ENCODE data around the gene PADI2. TPM values are rescaled to one million over a fixed set of nuclear protein-coding genes. Genes with fewer than 3 reads are reported as not detected.

PADI2 gene
- total RNA-seq, 1 experiment from 2014 or later = 3.0 TPM

- Histone ChIP-seq H2AK5ac (ENCODE audit: insufficient read length, low read length) (no peak overlapping the region), H4K20me1 (ENCODE audit: control insufficient read depth, insufficient read depth, insufficient read length) (no peaks in the 10 kb centered on the region), H4K5ac (ENCODE audit: insufficient read length, low read depth, low read length) (no peak overlapping the region), H2AFZ (ENCODE audit: low read length) (no peak overlapping the region), H3K4me2 (ENCODE audit: insufficient read depth, insufficient read length, low read length) (no peak overlapping the region), H3K14ac (ENCODE audit: insufficient read depth, low read length) (no peak overlapping the region), H3K79me1 (ENCODE audit: insufficient read depth, low read depth, low read length, poor library complexity, severe bottlenecking) (no peaks in the 10 kb centered on the region), H2BK12ac (ENCODE audit: insufficient read length, low read depth, low read length) (no peak overlapping the region), H2BK20ac (ENCODE audit: low read depth, low read length, poor library complexity, severe bottlenecking) (no peak overlapping the region), H3K23me2 (ENCODE audit: insufficient read length, low read depth, low read length, poor library complexity, severe bottlenecking) (no peaks in the 10 kb centered on the region), H3K4me1 (ENCODE audit: insufficient read depth, low read length) (peaks cover 4% of the 10 kb centered on the region; the same call in 1 of the 2 replicates), H3K27ac (ENCODE audit: insufficient read length, low read depth, low read length) (no peak overlapping the region), H3K9ac (ENCODE audit: extremely low read depth, insufficient read length, low read length) (no peak overlapping the region), H4K91ac (ENCODE audit: insufficient read length, low read depth, low read length) (no peak overlapping the region), H3K27me3 (ENCODE audit: insufficient read depth, low read length) (no peaks in the 10 kb centered on the region), H3K4ac (ENCODE audit: low read depth, low read length) (no peak overlapping the region), H3K79me2 (ENCODE audit: insufficient read depth, low read length) (no peaks in the 10 kb centered on the region), H2BK15ac (ENCODE audit: low read depth, low read length) (no peak overlapping the region), H3K18ac (ENCODE audit: insufficient read length, low read depth, low read length) (no peak overlapping the region), H3K23ac (ENCODE audit: insufficient read length, low read depth, low read length) (no peak overlapping the region), H3K9me3 (ENCODE audit: control insufficient read depth, low read depth, low read length) (no peaks in the 10 kb centered on the region), H3K56ac (ENCODE audit: insufficient read length, low read depth, low read length) (no peak overlapping the region), H2BK5ac (ENCODE audit: insufficient read length, low read length) (no peak overlapping the region), H3T11ph (ENCODE audit: low read length) (no peak overlapping the region), H2BK120ac (ENCODE audit: low read depth, low read length, poor library complexity, severe bottlenecking) (no peak overlapping the region), H4K8ac (replicated peaks; ENCODE audit: insufficient read length, low read depth, low read length) (no peak overlapping the region)
- Mint-ChIP-seq H3K4me1 (peaks cover 11 to 17% of the 10 kb centered on the region in 2 experiments), H3K9me3 (no peaks in the 10 kb centered on the region), H3K27ac (peak overlapping the region in 1 of 3 experiments; percentile 51; a peak in 1 of 7 replicates), H3K4me3 (no peak overlapping the region), H3K27me3 (ENCODE audit: low read depth) (no peaks in the 10 kb centered on the region), H3K36me3 (ENCODE audit: insufficient read depth in 1 of 3, low read depth in 3 of 3) (peaks cover 22 to 73% (median 68%) of the 10 kb centered on the region in 3 experiments; a peak in 6 of 7 replicates)
- no peak for TF ChIP-seq CTCF (conservative IDR thresholded peaks at IDR 0.05)
- DNase-seq = no peak
- WGBS (ENCODE audit: extremely low coverage, insufficient read length, low lambda C conversion rate) = no CpG with 5 or more reads among the region's 2 CpGs
These were observed 98.7 kb downstream of the PADI2 start for GRCh38 chr1:17020502-17020901.
